ENCODE data around the gene DPEP3.

DPEP3 gene

GRCh38 chr16:67946966-67947558, 33.2 kb downstream of the DPEP3 start:
- Histone ChIP-seq H3K9ac (ENCODE audit: low read depth, low read length) (no peak overlapping the region), H3K27me3 (ENCODE audit: insufficient read depth, low read length) (no peaks in the 10 kb centered on the region), H3K36me3 (ENCODE audit: insufficient read depth, low read depth, low read length) (peaks cover 65% of the 10 kb centered on the region), H3K27ac (ENCODE audit: low read length) (no peak overlapping the region), H3K4me3 (ENCODE audit: low read length) (no peak overlapping the region), H3K9me3 (ENCODE audit: insufficient read depth, low read depth, low read length) (no peaks in the 10 kb centered on the region), H3K4me1 (ENCODE audit: insufficient read depth, low read length) (no peaks in the 10 kb centered on the region)

DNA sequence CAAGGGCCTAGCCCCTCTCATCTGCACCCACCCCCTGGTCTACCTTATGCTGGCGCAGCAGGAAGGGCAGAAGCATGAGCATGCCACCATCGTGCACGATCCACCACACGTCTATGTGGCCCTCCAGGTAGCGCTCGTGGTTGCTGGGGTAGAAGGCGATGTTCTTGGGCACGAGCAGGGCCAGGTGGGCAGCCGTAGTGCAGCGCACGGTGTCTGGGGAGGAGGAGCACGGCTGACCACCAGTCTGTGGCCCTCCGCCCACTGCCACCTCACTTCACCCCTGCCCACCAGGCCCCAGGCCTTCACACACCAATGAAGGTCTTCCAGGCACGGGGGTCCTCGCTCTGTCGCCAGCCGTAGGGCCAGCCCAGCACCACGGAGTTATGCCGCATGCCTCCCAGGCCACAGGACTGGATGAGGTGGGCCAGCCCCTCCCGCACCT, 34.1 kb downstream of the DPEP3 start:
- H3K4me1 ChIP-seq (ENCODE audit: insufficient read depth, low read length): no peaks in the 10 kb centered on the region
- no peaks in the 10 kb centered on the region for H3K27me3 ChIP-seq (ENCODE audit: insufficient read depth, low read length)
- H3K36me3 ChIP-seq (ENCODE audit: insufficient read depth, low read depth, low read length): peaks cover 56% of the 10 kb centered on the region
- no peak overlapping the region for H3K27ac ChIP-seq (ENCODE audit: low read length)
- H3K4me3 ChIP-seq (ENCODE audit: low read length): no peak overlapping the region
- H3K9me3 ChIP-seq (ENCODE audit: insufficient read depth, low read depth, low read length): no peaks in the 10 kb centered on the region
- H3K9ac ChIP-seq (ENCODE audit: low read depth, low read length): no peak overlapping the region

DNA sequence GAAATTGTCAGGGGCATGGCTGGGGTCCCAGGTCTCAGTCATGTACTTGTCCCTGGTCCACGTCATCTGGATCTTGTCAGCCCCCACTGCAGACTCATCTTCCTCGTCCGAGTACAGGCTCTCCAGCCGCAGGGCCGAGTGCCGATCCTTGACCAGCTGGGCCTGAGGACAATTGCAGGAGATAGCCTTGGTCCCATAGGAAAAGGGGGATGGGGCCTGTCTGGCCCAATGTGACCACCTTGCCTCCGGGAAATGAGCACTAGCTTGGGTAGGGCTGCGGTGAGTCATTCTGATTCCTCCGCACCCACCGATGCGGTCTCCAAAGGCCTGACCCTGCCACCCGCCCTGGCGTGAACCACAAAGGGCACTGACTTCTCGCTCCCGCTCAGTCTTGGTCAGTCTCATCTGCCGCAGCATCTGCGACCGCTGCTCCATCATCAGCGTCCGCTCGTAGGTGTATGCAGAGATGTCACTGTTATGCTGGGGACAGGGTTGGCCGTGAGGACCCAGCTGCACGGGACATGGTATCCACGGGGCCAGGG, 34.8 kb downstream of the DPEP3 start:
- Histone ChIP-seq H3K9ac (ENCODE audit: low read depth, low read length) (no peak overlapping the region), H3K9me3 (ENCODE audit: insufficient read depth, low read depth, low read length) (no peaks in the 10 kb centered on the region), H3K4me1 (ENCODE audit: insufficient read depth, low read length) (no peaks in the 10 kb centered on the region)

GRCh38 chr16:67944690-67945391, 35.5 kb downstream of the DPEP3 start:
- Histone ChIP-seq H3K9me3 (ENCODE audit: insufficient read depth, low read depth, low read length) (no peaks in the 10 kb centered on the region), H3K9ac (ENCODE audit: low read depth, low read length) (no peak overlapping the region), H3K27me3 (ENCODE audit: insufficient read depth, low read length) (no peaks in the 10 kb centered on the region), H3K27ac (ENCODE audit: low read length) (no peak overlapping the region), H3K4me1 (ENCODE audit: insufficient read depth, low read length) (no peaks in the 10 kb centered on the region), H3K4me3 (ENCODE audit: low read length) (no peak overlapping the region), H3K36me3 (ENCODE audit: insufficient read depth, low read depth, low read length) (peaks cover 44% of the 10 kb centered on the region)

More for the DNA sequence above, 34.8 kb downstream of the DPEP3 start:
- H3K4me3 ChIP-seq (ENCODE audit: low read length): no peak overlapping the region
- no peaks in the 10 kb centered on the region for H3K27me3 ChIP-seq (ENCODE audit: insufficient read depth, low read length)
- H3K36me3 ChIP-seq (ENCODE audit: insufficient read depth, low read depth, low read length): peaks cover 49% of the 10 kb centered on the region
- H3K27ac ChIP-seq (ENCODE audit: low read length): no peak overlapping the region

DNA sequence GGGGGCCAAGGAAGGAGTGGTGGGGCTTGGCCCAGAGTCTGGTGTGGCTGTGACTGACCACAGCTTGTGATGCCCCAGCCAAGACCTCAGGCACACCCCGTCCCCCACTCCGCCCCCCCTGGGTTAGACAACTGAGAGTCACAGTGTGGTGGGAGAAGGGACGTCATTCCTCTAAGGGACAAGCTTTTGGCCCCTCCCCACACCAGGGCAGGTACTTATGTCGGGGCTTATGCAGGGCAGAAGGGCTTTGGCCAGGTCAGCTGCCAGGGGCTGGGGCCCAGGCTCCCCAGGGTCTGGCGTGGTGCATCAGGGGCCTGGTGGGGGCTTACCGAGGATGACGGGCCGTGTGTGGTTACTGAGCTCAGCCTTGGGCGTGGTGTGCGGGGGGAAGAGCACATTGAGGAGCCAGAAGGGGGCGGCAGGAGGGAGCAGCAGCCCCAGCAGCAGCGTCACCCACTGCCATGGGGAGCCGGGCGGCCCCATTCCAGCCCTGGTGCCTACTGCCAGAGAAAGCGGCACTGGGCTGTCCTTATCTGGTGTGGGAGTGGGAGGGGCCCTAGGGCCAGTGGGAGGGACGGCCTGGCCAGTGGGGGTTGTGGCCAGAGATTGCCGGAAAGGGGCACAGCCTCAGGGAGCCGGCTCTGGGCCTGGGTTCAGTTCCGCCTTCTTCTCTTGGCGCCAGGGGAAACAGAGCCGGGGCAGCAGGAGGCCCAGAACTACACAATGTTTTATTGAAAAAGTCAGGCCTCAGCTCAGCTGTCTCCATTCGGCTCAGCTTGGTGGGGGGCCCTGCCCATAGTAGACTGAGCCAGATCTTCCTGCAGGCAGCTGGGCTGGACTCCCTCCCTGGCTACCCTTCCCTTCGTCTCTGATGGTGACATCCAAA, 36.4 kb downstream of the DPEP3 start, which contains the start of gene LCAT:
Gene LCAT (minus strand): TSS at position 502 of the 886 bp plus-strand sequence. CDS start 19 bp downstream, at position 483.
- Histone ChIP-seq H3K27me3 (ENCODE audit: insufficient read depth, low read length) (no peaks in the 10 kb centered on the region), H3K4me1 (ENCODE audit: insufficient read depth, low read length) (no peaks in the 10 kb centered on the region), H3K9ac (ENCODE audit: low read depth, low read length) (no peak within 1 kb of the TSS), H3K27ac (ENCODE audit: low read length) (no peak within 1 kb of the TSS), H3K4me3 (ENCODE audit: low read length) (no peak within 1 kb of the TSS), H3K9me3 (ENCODE audit: insufficient read depth, low read depth, low read length) (no peaks in the 10 kb centered on the region), H3K36me3 (ENCODE audit: insufficient read depth, low read depth, low read length) (peaks cover 41% of the 10 kb centered on the region)

DNA sequence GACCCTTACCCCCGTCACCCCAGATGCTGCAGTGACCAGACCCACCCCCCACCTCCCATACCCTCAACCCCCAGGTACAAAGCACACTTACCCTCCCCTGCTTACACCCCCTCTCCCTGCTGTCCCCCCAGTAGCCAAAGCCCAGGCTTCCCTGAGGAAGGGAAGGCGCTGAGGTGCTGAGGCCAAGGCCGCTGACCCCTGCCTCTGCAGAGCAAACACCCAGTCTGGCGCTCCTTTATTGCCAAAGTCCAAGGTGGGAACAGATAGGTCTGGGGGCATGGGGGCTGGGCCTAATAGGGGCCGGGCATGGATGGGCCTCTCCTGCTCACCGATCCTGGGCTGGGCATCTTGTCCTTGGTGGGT, 37.1 kb downstream of the DPEP3 start:
- no peak overlapping the region for H3K9ac ChIP-seq (ENCODE audit: low read depth, low read length)
- H3K36me3 ChIP-seq (ENCODE audit: insufficient read depth, low read depth, low read length): peaks cover 39% of the 10 kb centered on the region
- H3K4me1 ChIP-seq (ENCODE audit: insufficient read depth, low read length): no peaks in the 10 kb centered on the region
- no peak overlapping the region for H3K27ac ChIP-seq (ENCODE audit: low read length)
- no peaks in the 10 kb centered on the region for H3K9me3 ChIP-seq (ENCODE audit: insufficient read depth, low read depth, low read length)
- no peak overlapping the region for H3K4me3 ChIP-seq (ENCODE audit: low read length)
- no peaks in the 10 kb centered on the region for H3K27me3 ChIP-seq (ENCODE audit: insufficient read depth, low read length)

DNA sequence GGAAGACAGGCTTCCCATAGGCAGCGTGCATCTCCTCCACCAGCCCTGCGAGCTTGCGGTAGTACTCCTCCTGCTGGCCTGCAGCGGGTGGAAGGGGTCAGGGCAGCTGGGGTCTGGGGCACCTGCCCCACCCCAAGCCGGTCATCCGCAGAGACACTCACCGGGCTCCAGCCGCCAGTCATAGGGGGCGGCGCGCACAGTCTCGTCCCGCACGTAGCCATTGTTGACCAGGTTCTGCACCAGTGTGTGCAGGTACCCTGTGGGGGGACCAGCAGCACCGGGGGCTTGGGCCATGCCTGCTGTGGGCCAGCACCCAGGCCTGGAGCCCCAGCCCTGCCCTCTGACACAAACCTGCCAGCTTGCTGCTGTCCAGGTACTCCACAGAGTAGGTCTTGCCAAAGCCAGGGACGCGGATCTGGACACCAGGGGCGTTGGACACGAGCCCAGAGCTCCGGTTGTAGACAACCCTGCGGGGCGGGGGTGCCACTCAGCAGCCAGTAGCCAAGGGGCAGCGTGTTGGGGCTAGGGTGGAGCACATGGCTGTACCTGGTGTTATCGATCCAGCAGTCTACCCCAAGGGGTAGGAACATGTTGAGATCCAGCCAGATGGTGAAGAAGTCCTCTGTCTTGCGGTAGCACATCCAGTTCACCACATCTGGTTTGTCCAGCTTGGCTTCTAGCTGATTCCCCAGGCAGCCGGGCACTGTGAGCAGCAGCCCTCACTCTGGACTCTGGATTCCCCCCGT, 37.6 kb downstream of the DPEP3 start:
- no peak overlapping the region for H3K4me3 ChIP-seq (ENCODE audit: low read length)
- H3K27ac ChIP-seq (ENCODE audit: low read length): no peak overlapping the region
- H3K9ac ChIP-seq (ENCODE audit: low read depth, low read length): no peak overlapping the region
- no peaks in the 10 kb centered on the region for H3K9me3 ChIP-seq (ENCODE audit: insufficient read depth, low read depth, low read length)
- no peaks in the 10 kb centered on the region for H3K27me3 ChIP-seq (ENCODE audit: insufficient read depth, low read length)
- H3K4me1 ChIP-seq (ENCODE audit: insufficient read depth, low read length): no peaks in the 10 kb centered on the region
- H3K36me3 ChIP-seq (ENCODE audit: insufficient read depth, low read depth, low read length): peaks cover 33% of the 10 kb centered on the region

- Histone ChIP-seq H3K4me1 (ENCODE audit: insufficient read depth, low read length) (0 out of 2 replicates have a peak, but pooled peaks cover under 1% of the 10 kb centered on the region), H3K36me3 (ENCODE audit: insufficient read depth, low read depth, low read length) (peaks cover 29% of the 10 kb centered on the region), H3K27me3 (ENCODE audit: insufficient read depth, low read length) (no peaks in the 10 kb centered on the region), H3K9me3 (ENCODE audit: insufficient read depth, low read depth, low read length) (no peaks in the 10 kb centered on the region), H3K4me3 (ENCODE audit: low read length) (no peak overlapping the region), H3K9ac (ENCODE audit: low read depth, low read length) (no peak overlapping the region), H3K27ac (ENCODE audit: low read length) (no peak overlapping the region)
These were observed 38.1 kb downstream of the DPEP3 start for GRCh38 chr16:67942200-67942509.

GRCh38 chr16:67941469-67942199, 38.7 kb downstream of the DPEP3 start:
- Histone ChIP-seq H3K27me3 (ENCODE audit: insufficient read depth, low read length) (no peaks in the 10 kb centered on the region), H3K4me1 (ENCODE audit: insufficient read depth, low read length) (0 out of 2 replicates have a peak, but pooled peaks cover 3% of the 10 kb centered on the region), H3K9me3 (ENCODE audit: insufficient read depth, low read depth, low read length) (no peaks in the 10 kb centered on the region), H3K27ac (ENCODE audit: low read length) (no peak overlapping the region), H3K9ac (ENCODE audit: low read depth, low read length) (no peak overlapping the region), H3K36me3 (ENCODE audit: insufficient read depth, low read depth, low read length) (peaks cover 24% of the 10 kb centered on the region), H3K4me3 (ENCODE audit: low read length) (no peak overlapping the region)

DNA sequence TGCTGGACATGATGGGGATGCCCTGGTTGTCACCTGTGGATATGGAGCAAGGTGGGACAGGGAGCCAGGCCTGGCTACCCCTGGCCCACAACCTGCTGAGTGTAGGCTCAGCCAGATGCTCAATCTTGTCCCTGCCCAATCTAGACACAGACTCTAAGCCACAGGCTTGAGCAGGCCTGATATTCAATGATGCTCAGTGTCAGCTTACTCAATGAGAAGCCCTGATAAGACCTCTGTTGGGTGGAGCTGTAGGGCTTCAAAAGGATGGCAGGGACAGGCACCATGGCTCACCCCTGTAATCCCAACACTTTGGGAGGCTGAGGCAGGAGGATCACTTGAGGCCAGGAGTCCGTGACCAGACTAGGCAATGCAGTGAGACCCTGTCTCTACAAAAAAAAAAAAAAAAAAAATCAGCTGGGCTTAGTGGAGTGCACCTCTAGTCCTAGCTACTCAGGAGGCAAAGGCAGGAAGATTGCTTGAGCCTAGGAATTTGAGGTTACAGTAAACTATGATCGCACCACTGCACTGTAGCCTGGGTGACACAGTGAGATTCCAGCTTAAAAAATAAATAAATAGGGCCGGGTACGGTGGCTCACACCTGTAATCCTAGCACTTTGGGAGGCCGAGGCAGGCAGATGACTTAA, 39.7 kb downstream of the DPEP3 start:
- 0 out of 2 replicates have a peak, but pooled peaks cover 3% of the 10 kb centered on the region for H3K4me1 ChIP-seq (ENCODE audit: insufficient read depth, low read length)
- H3K9me3 ChIP-seq (ENCODE audit: insufficient read depth, low read depth, low read length): no peaks in the 10 kb centered on the region
- no peak overlapping the region for H3K27ac ChIP-seq (ENCODE audit: low read length)
- H3K36me3 ChIP-seq (ENCODE audit: insufficient read depth, low read depth, low read length): peaks cover 14% of the 10 kb centered on the region
- H3K27me3 ChIP-seq (ENCODE audit: insufficient read depth, low read length): no peaks in the 10 kb centered on the region
- H3K9ac ChIP-seq (ENCODE audit: low read depth, low read length): no peak overlapping the region
- H3K4me3 ChIP-seq (ENCODE audit: low read length): no peak overlapping the region

Measured in iPS-20b (cell line).